OCI-LY7 (cell line): Measurements from ENCODE around the gene PRELP. TPM values are rescaled to one million over a fixed set of nuclear protein-coding genes. Genes with fewer than 3 reads are reported as not detected.

Experiments used
- BruUV-seq: library from RNA; stranded (reverse); fragments of 400-500 nt; replicated peaks from 2 replicates; lab custom pipeline; 2021; lab: Mats Ljungman, UMichigan
- CTCF ChIA-PET: fragments of 300-600 bp; sonication (Branson Sonifier 250); formaldehyde crosslinking; loops from one replicate; lab custom pipeline; 2022; ENCODE audit warnings: antibody characterized with exemption; ENCODE audit not compliant: unreplicated experiment; lab: Charles Lee
- POLR2A ChIA-PET: fragments of 300-600 bp; sonication (Branson Sonifier 250); formaldehyde crosslinking; loops from one replicate; lab custom pipeline; 2022; ENCODE audit warnings: antibody characterized with exemption; lab: Charles Lee
- DNase-seq: peaks from one replicate; pipeline ENCODE4 v3.0.0-alpha.2; 2015; ENCODE audit warnings: low spot score
- H2AFZ ChIP-seq: fragments of 200-600 bp; sonication (generic), shearing (Covaris generic); 2 replicates; pipeline ENCODE4 v1.6.1; 2014; ENCODE audit warnings: mild to moderate bottlenecking, antibody characterized with exemption, low read length, moderate library complexity
- H3K27ac ChIP-seq: fragments of 200-600 bp; sonication (generic); 2 replicates; pipeline ENCODE4 v1.5.1; 2014; ENCODE audit warnings: mixed run types, low read depth, mild to moderate bottlenecking, moderate library complexity, low read length, inconsistent platforms; ENCODE audit not compliant: poor library complexity, severe bottlenecking
- H3K36me3 ChIP-seq: fragments of 200-600 bp; sonication (generic); 2 replicates; pipeline ENCODE4 v1.6.1; 2014; ENCODE audit warnings: mild to moderate bottlenecking, antibody characterized with exemption, low read length, moderate library complexity, mixed read lengths; ENCODE audit not compliant: insufficient read depth
- H3K4me1 ChIP-seq: fragments of 200-600 bp; sonication (generic); 2 replicates; pipeline ENCODE4 v1.5.1; 2014; ENCODE audit warnings: mild to moderate bottlenecking, low read length; ENCODE audit not compliant: insufficient read depth, poor library complexity, severe bottlenecking
- H3K4me2 ChIP-seq: fragments of 200-600 bp; sonication (generic); 2 replicates; pipeline ENCODE4 v1.6.1; 2014; ENCODE audit warnings: mild to moderate bottlenecking, low read length
- H3K4me3 ChIP-seq: fragments of 200-600 bp; sonication (generic); 2 replicates; pipeline ENCODE4 v1.5.1; 2014; ENCODE audit warnings: mild to moderate bottlenecking, low read depth, low read length; ENCODE audit not compliant: poor library complexity, severe bottlenecking
- H3K79me2 ChIP-seq: fragments of 200-600 bp; sonication (generic); 2 replicates; pipeline ENCODE4 v1.6.1; 2016; ENCODE audit warnings: low read depth, mild to moderate bottlenecking, low read length, moderate library complexity, mixed read lengths; ENCODE audit not compliant: insufficient read depth
- H3K9me2 ChIP-seq: fragments of 200-600 bp; sonication (generic); 2 replicates; pipeline ENCODE4 v1.6.1; 2016; ENCODE audit warnings: mild to moderate bottlenecking, low read length, mixed read lengths; ENCODE audit not compliant: insufficient read depth
- H3K9me3 ChIP-seq: fragments of 200-600 bp; sonication (generic); 2 replicates; pipeline ENCODE4 v1.6.1; 2014; ENCODE audit warnings: mild to moderate bottlenecking, mixed run types, low read length, mixed read lengths
- H4K20me1 ChIP-seq: fragments of 200-600 bp; sonication (generic); 2 replicates; pipeline ENCODE4 v1.6.1; 2014; ENCODE audit warnings: mild to moderate bottlenecking, antibody characterized with exemption, low read length, moderate library complexity, mixed read lengths; ENCODE audit not compliant: insufficient read depth
- EZH2phosphoT487 ChIP-seq: fragments of 200-600 bp; sonication (generic); IDR thresholded peaks from 2 replicates; pipeline ENCODE4 v1.6.1; 2018; ENCODE audit warnings: low read depth, borderline replicate concordance, mild to moderate bottlenecking, mixed run types, antibody characterized with exemption, low read length, moderate library complexity, mixed read lengths
- intact Hi-C: fragments of 100-400 bp; cut with micrococcal nuclease; formaldehyde crosslinking; loops from one replicate; pipeline ENCODE4 v1.10.0; 2022; ENCODE audit not compliant: unreplicated experiment
- total RNA-seq, 2 experiments: library from RNA; depleted of rRNA in 1 of 2; stranded (reverse); fragments of >200 nt in 1 of 2; shearing (Covaris generic) in 1 of 2; gene quantifications; 2 replicates each; pipeline ENCODE4 v1.2.3, GENCODE V29; 2014 to 2022
- TF ChIP-seq, protein P1 (sequence below): fragments of 200-600 bp; sonication (generic); conservative IDR thresholded peaks from 2 replicates; pipeline ENCODE4 v1.5.1; 2014; ENCODE audit warnings: mild to moderate bottlenecking, antibody characterized with exemption, low read length, moderate library complexity, mixed read lengths

Gene PRELP
- total RNA-seq, 2 experiments from 2014 or later: not detected

GRCh38 chr1:203471841-203472240, 3.8 kb upstream of the PRELP start:
- Histone ChIP-seq H3K27ac (no peak overlapping the region), H2AFZ (no peak overlapping the region), H4K20me1 (no peaks in the 10 kb centered on the region), H3K9me2 (no peaks in the 10 kb centered on the region), H3K9me3 (no peaks in the 10 kb centered on the region), H3K4me2 (no peak overlapping the region), H3K36me3 (no peaks in the 10 kb centered on the region), H3K79me2 (no peaks in the 10 kb centered on the region), H3K4me1 (no peaks in the 10 kb centered on the region), H3K4me3 (no peak overlapping the region)
- ChIA-PET POLR2A (no interaction called here), CTCF (no interaction called here)
- DNase-seq: no peak
- intact Hi-C loops: no loop called here
- BruUV-seq: no TSS peak
- no peak for TF ChIP-seq EZH2phosphoT487
- TF ChIP-seq, protein P1, sequence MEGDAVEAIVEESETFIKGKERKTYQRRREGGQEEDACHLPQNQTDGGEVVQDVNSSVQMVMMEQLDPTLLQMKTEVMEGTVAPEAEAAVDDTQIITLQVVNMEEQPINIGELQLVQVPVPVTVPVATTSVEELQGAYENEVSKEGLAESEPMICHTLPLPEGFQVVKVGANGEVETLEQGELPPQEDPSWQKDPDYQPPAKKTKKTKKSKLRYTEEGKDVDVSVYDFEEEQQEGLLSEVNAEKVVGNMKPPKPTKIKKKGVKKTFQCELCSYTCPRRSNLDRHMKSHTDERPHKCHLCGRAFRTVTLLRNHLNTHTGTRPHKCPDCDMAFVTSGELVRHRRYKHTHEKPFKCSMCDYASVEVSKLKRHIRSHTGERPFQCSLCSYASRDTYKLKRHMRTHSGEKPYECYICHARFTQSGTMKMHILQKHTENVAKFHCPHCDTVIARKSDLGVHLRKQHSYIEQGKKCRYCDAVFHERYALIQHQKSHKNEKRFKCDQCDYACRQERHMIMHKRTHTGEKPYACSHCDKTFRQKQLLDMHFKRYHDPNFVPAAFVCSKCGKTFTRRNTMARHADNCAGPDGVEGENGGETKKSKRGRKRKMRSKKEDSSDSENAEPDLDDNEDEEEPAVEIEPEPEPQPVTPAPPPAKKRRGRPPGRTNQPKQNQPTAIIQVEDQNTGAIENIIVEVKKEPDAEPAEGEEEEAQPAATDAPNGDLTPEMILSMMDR: no peak

- TF ChIP-seq, protein P1: no peak
- no peak for TF ChIP-seq EZH2phosphoT487
- Histone ChIP-seq H3K9me2 (no peaks in the 10 kb centered on the region), H3K4me1 (no peaks in the 10 kb centered on the region), H3K4me3 (no peak overlapping the region), H2AFZ (no peak overlapping the region), H3K79me2 (no peaks in the 10 kb centered on the region), H3K27ac (no peak overlapping the region), H4K20me1 (no peaks in the 10 kb centered on the region), H3K4me2 (no peak overlapping the region), H3K9me3 (no peaks in the 10 kb centered on the region), H3K36me3 (no peaks in the 10 kb centered on the region)
- CTCF ChIA-PET: no interaction called here
- BruUV-seq: no TSS peak
- POLR2A ChIA-PET: no interaction called here
- DNase-seq: no peak
- intact Hi-C loops: no loop called here
Observed at GRCh38 chr1:203473281-203473680, 2.3 kb upstream of the PRELP start.

DNA sequence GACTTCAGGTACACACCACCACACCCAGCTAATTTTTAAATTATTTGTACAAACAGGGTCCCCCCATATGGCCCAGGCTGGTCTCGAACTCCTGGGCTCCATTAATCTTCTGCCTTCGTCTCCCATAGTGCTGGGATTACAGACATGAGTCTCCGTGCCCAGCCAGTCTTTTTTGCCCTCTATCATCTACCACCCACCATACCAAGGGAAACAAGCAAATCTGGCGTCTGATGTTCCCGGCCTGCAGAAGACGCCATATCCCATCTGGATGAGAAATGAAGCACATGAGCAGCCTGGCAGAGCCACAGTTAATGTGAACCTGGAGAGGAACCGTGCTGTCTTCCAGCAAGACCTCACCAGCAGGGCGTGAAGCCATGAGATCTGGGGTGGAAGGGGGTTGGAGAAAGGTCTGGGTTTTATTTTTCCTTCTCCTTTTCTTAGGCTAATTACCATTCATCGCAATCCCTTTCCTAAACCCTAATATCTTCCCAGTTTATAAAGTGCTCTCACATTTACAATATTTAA, 1.8 kb upstream of the PRELP start:
- H3K9me3 ChIP-seq: no peaks in the 10 kb centered on the region
- DNase-seq: no peak
- intact Hi-C loops: no loop called here
- no peaks in the 10 kb centered on the region for H3K4me1 ChIP-seq
- CTCF ChIA-PET: no interaction called here
- no peaks in the 10 kb centered on the region for H3K79me2 ChIP-seq
- H4K20me1 ChIP-seq: no peaks in the 10 kb centered on the region
- H2AFZ ChIP-seq: no peak overlapping the region
- no peak overlapping the region for H3K27ac ChIP-seq
- no peaks in the 10 kb centered on the region for H3K9me2 ChIP-seq
- H3K4me2 ChIP-seq: no peak overlapping the region
- no peaks in the 10 kb centered on the region for H3K36me3 ChIP-seq
- TF ChIP-seq, protein P1: no peak
- no peak for TF ChIP-seq EZH2phosphoT487
- POLR2A ChIA-PET: no interaction called here
- BruUV-seq: no TSS peak
- H3K4me3 ChIP-seq: no peak overlapping the region
